ENCODE data around the gene KCND3.
A peak's percentile ranks its signal among the peaks of the same experiment; 100 is the strongest.
"Not testable (repeated sequence)": the region's sequence is repeated elsewhere in the genome, so short reads cannot be mapped to it uniquely, and the experiment has no call there.

The KCND3 gene

DNA sequence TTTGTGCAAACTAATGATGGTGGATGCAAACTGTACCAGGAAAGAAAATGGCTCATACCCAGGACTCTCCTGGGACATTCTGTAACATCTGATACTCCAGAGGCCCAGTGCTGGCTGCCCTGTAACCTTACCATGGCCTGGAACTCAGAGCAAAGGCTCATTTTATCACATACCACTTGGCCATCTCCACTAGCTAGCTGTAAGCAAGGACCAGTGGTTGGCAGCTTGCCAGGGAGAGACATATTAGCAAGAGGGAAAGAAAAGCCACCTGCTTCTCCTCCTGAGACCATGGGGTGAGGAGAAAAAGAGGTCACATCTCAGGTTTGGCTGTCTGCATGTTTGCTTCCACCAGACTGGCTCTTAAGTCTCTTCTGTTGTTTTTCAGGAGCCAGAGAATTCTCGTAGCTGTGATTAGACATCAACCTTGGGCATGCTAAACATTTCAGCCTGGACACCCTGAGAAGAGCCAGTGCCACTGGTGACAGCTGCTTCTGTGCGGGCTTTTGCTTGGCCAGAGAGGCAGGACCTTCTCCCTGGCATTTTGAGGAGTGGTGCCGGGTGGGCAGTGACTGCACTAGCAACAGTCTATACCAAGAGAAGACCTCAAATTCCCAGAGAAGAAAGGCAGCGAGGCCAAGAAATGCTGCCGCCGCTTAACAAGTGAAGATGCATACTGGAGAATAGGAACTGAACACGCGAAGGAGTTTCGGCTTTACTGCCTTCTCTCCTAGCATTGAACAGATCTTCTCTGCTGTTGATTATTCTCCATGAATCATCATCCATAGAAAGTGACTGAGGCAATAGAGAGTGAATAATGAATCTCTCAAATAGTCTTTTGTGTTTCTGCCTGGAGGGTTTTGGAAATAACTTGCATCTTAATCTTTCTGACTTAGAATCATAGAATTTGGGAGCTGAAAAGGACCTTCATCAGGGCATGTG is 243.5 kb downstream of the KCND3 start:
- DNase-seq (ENCODE audit: low read depth, low spot score), result no peak

DNA sequence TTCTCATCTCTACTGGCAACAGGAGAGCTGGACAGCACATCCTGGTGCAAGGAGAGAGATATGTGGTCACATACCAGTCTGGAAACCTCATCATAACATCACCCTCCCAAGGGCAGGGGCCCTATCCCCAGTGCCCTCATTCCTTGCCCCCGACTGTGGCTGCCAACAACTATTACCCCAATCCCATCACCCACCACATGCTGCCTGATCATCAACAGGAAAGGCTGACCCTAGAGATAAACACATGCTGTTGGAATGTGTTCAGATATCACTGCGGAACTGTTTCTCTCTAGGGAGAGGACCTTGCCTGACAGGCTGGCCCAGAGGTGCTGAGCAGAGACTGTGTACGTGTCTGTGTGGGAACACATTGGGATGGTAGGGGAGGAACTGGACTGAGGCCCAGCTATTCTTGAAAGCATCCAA is 245.8 kb downstream of the KCND3 start:
- DNase-seq (ENCODE audit: low read depth, low spot score), result no peak

DNA sequence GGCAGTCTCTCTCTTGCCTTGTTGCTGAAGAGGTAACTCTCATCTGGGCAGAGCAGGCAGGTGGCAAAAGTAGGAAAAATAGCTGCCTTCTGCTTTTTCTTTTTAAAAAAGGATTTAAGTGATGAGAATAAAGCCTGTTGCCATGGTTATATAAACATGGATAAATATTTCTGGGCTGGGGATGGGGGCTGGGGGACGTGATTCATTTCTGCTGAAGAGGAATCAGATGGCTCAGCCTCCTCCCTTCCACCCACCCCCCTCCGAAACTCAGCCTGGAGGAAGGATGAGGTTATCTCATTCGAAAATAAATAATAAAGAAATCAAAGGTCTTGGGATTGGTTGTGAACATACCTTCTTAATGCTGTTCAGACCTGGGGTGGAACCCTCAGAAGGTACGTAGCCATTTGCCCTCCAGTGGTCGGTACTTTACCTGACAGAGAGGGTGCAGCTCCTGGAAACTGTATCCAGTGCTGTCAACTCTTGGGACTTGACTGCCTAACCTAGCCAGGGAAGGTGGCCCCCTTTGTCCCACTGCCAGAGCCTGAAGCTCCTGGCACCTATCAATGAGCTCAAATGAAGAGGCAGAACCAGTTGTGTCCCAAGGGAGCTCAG is 246.4 kb downstream of the KCND3 start:
- DNase-seq (ENCODE audit: low read depth, low spot score), result no peak

DNA sequence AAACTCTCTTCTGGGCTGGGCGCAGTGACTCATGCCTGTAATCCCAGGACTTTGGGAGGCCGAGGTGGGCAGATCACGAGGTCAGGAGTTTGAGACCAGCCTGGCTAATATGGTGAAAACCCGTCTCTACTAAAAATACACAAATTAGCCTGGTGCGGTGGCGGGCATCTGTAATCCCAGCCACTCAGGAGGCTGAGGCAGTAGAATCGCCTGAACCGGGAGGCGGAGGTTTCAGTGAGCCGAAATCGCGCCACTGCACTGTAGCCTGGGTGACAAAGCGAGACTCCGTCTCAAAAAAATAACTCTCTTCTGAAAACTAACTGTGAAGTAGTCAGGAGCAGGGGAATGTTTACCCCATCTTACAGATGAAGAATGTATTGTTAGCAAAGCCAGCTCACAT is 247.2 kb downstream of the KCND3 start:
- not testable (repeated sequence) for DNase-seq (ENCODE audit: low read depth, low spot score)

DNA sequence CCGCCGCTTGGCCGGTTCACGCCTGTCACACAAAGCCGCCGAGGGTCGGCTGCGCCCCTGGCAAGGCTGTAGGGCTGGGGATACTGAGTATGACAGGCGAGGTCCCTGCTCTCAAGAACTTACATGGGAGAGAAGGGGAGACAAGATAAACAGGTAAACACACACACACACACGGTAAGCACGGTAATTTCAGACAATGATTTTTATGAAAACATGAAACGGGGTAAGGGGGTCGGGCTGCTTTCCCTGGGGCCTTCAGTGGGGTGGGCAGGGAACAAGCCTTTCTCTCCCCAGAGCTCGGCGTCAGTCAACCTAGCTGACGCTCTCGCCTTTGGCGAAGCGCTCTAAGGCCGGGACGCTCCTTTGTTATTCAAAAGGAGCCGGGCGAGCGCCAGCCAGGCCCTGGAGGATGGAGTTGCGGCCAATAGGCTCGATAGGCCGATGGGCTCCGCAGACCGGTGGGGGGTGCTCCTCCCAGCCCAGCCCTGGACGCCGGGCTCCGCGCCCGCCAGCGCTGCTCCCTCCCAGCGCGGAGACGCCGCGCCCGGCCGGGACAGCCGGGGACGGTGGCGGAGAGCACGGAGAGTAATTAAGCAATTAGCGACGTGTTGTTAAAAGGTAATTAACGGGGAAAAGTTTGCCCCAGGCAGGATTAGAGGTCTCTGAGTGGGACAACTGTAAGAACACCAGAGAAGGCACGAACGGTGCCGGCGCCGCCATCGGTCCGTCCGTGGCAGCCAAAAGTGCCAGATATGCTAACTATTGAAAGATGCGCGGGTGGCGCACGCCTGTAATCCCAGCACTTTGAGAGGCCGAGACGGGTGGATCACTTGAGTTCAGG is 249.3 kb downstream of the KCND3 start:
- peak; percentile 97 for DNase-seq (ENCODE audit: low read depth, low spot score)

DNA sequence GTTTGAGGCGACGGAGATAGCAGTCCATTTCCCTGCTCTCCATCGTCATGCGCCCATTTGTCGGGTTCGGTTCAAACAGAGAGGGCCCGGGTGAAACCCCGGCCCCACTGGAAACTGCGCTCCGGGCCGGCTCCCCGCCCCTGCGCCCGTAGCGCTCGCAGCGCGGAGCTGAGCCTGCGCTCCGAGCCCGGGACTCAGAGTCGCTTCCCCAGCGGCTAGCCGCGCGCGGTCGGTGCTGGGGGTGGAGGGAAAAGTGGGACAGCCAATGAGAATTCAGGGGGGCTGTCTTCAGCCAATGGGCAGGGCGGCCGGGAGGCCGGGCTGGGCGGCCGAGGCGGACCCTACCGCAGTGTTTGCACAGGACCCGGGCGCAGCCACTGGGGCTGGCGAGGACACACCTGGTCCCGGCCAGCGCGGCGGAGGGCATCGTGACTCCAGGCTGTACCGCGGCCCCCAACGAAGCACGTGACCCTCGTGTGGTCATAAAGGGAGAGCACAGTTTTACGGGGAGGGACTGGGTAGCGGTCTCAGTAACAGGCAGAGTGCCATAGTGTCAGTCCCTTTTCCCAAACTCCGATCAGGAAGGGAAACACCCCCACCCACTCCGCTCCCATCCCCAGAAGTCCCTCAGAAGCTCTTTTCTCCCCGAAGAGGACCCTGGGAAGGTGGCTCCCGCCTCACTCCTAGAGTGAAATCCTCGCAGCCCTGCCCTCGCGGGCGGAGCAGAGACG is 250.1 kb downstream of the KCND3 start, which contains the start of gene INKA2:
Gene INKA2, minus strand, starts transcription at position 202 of the 731 bp plus-strand sequence. Its CDS starts 153 bp downstream, at position 49.
- peak; percentile 82 for DNase-seq (ENCODE audit: low read depth, low spot score)

DNA sequence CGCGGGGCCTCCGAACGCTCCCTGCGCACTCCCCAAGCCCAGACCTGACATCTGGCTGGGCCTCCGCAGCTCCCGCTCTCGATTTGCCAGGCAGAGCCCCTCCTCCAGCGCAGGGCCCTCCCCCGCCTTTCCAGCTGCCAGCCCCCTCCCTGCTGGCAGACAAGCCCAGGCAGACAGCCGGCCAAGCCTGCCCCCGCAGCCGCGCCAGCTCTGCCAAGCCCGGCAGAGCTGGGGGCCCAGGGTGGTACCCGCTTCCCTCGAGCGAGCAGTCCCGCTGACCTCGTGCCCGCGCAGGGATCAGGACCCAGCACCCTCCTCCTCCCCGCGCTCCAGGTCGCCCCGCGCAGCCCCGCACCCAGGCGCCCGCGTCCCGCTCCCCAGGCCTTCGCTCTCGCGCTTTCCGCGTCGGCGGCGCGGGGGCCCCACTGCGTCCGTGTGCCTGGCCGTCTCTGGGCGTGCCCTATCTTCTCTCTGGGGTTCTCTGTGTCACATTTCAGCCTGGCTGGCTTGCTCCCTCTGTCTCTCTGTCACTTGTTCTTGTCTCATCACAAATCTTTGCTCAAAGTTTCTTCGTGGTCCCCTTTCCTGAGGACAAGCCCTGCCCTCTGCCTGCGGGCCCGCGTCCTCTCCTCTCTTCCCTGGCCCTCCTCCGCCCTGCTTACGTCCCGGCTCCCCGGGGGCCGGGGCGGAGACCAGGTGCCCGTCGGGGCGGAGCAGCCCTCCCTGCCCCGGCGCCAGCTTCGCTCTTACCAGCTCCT is 250.9 kb downstream of the KCND3 start:
- peak; percentile 62 for DNase-seq (ENCODE audit: low read depth, low spot score)

DNA sequence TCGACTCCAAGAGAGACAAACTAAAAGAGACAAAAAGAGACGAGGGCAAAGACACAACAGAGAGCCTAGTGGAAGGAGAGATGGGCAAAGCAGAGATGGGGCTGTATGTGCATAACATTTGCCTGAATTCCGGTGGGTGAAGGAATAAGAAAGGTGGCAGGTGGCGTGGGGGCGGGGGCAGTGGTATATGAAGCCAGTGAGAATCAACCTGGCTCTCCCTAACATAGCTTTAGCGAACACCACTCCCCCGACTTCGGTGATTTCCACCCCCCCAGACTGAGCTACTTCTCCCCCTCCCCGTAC is 251.4 kb downstream of the KCND3 start:
- no peak for DNase-seq (ENCODE audit: low read depth, low spot score)

DNA sequence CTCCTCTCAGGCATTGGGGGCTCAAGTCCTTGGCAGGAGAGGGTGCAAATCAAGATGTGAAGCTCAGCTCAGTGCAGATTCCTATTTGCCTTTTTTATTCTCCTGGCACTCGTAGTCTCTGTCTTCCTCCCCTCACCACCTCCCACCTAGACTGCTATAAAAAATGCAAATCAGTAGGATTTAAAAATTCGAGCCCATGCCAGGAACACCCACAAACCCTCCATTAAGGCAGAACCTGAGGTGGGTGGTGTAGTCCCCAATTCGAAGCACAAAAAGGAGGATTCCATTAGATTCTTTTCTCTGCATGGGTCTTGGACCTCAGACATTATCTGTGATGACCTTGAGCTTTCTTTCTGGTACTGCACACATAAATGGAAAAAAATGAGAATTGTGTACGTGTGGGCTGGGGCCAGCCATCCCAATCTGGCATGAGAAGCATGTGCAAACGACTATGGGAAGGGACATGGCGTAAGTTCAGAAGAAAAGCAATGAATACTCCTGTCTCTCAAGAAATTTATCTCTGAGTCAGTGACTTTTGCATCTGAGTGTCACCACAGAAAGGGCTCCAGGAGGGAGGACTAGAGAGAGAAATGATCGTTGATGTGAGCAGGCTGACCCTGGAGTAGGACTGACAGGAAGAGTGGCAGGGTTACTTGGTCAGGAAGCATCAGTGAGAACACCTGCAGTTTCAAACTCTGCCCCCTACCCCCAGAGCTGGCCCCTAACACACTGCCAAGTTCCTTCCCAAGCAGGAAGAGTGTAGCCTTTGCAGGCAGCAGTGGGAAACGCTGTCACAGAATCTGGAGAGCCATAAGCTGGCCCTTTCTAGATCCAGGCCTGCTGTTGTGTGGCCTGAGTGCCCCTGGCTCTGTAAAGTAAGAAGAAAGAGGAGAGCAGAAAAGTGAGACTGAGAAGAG is 252.0 kb downstream of the KCND3 start:
- DNase-seq (ENCODE audit: low read depth, low spot score), result no peak

DNA sequence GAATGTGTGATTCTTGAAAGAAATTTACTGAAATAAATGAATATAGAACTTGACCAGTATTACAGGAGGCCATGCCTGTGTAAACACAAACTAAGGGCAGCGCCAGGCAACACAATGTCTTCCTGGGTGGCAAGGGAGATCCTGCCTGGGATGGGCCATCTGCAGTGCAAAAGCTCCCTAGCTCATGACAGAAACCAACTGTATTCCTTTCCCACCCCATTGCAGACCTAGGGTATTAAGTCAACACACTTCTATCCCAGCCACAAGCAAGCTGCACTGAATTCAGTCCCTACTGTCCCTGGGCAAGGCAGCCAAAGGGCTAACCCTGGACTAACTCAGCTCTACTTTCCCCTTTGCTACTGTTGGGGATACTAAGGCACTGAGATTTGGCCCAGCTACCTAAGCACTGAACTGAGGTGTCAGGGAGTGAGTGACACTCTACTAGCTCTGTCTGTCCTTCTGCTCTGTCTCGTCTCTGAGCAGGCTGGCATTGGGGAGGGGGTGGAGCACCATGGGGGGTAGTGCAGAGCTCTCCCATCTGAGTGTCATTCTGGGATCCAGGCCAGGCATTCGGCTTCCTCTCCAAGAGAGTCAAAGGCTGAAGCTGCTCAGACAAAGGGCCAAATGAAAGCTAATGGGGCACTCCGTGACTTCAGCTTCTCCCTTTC is 252.8 kb downstream of the KCND3 start:
- no peak for DNase-seq (ENCODE audit: low read depth, low spot score)

DNA sequence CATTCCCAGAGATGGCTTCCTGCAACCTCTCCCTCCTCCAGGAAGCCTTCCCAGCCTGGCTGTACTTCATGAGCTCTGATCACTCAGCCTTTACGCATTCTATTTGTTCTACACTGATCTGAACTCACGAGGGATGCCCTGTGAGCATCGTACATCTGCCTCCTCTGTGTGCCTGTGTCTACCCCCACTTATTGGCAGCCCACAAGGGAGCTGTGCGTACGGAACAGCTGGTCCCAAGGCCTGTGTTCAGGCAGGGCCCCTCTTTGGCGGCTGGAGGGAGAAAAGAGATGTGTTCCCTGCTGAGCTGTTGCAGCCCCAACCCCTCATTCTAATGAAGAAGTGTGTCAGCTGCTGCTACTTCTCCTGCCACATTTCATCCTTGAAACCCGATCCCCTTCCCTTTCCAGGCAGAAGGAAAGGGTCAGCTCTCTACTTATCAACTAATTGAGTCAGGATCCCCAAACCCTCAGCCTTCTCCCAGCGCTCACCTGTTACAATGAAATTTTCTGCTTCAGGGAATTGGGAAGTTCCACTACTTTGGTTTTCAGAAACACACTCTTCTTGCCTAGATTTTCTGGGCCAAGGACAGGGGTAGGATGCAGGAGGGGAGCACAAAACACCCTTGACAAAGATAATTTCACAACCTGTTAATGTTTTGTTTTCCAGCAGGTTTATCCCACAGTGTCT is 253.5 kb downstream of the KCND3 start:
- DNase-seq (ENCODE audit: low read depth, low spot score), result no peak

DNA sequence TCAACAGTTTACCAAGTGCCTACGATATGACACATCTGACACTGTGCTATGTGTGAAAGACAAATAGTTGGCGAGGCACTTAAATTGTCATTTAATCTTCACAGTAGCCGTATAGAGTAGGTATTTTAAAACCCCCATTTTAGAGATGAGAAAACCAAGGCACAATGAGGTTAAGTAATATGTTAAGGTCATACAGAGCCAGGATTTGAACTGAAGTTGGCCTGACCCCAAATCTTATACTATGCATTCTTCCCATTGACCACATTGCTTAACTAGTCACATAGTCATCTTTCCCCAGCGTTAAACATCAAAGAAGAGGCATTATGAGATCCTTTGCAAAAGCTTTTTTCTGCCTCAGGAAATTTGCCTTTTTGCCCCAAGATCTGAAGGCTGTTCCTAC is 254.1 kb downstream of the KCND3 start:
- DNase-seq (ENCODE audit: low read depth, low spot score), result no peak

DNA sequence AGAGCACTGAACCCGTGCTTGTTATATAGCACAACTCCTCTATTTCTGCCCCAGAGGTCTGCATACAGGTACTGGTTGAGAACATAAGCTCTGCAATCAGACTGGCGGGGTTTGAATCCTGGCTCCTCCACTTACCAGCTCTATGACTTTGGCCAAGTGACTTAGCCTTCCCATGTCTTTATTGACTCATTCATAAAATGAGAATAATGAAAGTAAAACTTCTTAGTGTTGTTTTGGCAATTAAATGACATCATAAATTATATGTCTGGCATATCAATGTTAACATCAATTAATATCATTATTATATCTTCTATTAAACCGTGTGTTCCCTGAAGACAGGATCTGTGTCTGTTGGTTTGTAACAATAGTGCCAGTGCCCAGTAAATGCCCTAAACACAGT is 254.6 kb downstream of the KCND3 start:
- no peak for DNase-seq (ENCODE audit: low read depth, low spot score)

DNA sequence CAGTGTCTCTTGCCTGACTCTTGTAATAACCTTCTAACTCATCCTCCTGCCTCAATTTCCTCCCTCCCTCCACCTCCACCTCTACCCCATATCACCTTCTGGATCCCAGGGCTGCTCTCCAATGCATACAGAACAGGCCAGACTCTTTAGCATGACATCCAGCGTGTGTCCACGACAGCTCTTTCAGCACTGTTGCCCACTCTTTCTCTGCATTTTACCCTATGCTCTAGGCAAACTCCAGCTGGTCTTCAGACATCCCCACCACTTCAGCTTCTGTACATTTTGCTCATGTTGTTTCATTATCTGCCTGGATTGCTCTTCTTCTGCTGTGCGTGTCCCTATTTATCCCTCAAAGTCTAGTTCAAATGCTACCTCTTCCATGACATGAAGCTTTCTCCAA is 255.0 kb downstream of the KCND3 start:
- no peak for DNase-seq (ENCODE audit: low read depth, low spot score)

DNA sequence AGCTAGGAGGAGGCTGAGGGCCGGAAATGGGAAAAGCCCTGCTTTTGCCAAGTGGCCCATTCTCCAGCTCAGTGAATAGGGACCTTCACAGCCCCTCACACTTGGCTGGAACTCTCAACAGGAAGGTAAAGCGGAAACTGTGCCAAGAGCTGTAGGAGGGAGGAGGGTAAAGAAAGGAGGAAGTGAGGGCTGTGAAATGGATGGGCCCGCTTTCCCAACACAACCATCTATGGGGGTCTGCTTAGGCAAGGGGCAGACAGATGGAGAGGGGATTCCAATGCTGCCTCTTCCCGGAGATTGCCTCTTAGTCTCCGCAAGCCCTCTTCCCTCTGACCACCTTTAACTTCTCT is 255.5 kb downstream of the KCND3 start:
- DNase-seq (ENCODE audit: low read depth, low spot score), result no peak

DNA sequence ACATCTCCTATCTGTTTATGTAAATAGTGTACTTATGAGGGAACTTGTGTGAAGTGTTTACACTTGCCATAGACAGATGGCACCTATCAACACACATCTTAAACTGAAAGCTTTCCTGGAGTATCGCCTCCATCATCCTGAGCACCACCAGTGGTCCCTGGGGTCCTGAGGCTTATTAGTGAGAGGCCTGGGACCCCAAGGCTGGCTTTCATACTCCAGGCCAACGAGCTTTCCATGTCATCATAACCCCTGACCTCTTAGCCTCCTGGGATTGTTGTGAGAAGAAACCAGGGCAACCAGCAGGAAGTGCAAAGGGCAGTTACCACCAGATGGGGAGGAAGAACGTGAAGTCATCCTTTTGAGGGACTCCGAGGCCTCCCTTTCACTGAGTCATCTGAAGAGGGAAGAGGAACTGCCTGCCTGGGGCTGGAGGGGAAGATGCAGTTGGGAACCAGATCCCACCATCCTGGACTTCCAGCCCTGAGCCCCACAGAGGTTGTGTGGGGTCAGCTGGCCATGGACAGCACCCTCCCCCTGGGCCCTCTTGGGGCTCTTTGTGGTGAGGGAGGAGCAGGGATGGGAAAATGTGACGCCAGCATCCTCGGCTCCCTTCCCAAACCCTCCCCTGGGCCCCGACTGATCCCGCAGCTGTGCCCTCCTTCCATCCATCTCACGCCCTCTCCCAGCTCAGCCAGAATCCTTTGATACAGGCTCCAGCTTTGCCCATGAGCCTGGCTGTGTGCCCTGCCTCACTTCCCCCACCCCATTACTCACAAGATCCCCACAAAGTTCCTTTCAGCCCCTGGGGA is 256.1 kb downstream of the KCND3 start:
- DNase-seq (ENCODE audit: low read depth, low spot score), result no peak

DNA sequence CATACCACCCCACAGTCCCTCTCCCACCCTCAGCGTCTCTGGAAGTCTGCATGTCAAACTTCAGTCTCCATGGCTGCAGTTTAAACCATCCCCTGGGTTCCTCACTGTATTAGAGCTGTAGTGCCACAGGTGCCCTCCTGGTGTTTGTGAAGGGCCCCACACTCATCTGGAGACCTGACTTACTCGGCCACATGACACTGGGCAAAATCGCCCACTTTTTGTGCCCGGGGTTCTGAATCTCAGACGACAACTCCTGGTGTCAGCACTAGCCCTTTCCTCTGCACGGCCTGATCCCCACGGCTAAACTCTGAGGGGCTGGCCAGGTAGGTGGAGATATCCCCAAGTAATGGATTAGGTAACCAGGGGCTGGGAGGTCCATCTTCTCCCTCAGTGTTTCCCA is 256.8 kb downstream of the KCND3 start:
- no peak for DNase-seq (ENCODE audit: low read depth, low spot score)

DNA sequence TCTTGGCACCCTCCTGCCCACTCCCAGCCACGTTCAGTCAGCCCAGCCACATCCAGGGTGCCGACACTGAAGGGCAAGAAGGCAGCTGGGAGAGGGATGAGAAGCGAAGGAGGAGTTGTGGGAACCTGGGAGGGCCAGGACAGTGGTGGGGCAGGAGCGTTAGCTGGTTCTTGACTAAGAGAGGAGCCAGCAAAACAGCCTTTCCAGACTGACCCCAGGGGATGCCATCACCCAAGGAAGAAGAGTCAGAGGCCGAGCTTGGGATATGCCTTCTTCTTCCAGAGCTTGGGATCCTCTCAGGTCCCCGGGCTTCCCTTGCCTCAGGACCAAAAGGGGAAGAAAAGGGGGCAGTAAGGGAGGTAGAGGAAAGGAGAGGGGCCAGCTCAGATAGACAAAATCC is 257.5 kb downstream of the KCND3 start:
- no peak for DNase-seq (ENCODE audit: low read depth, low spot score)
